RCC 7860 (cell line): ENCODE measurements around the gene IWS1.
A peak's percentile ranks its signal among the peaks of the same experiment; 100 is the strongest.

Experiments used
- DNase-seq: peaks from one replicate; pipeline ENCODE4 v3.0.0-alpha.2; 2015; ENCODE audit warnings: low spot score
- FAIRE-seq: peaks from 2 replicates; lab custom pipeline; 2012; peaks lifted over from hg19 to GRCh38; lab: Jason Lieb, UNC

Gene IWS1

GRCh38 chr2:127506510-127506909 lies 19.8 kb downstream of the IWS1 start:
- no peak for FAIRE-seq
- DNase-seq: no peak

- DNase-seq (peak; percentile 42), FAIRE-seq (peak; percentile 18)
Measured at GRCh38 chr2:127504552-127505430, 21.5 kb downstream of the IWS1 start.

GRCh38 chr2:127503491-127503890 lies 22.8 kb downstream of the IWS1 start:
- DNase-seq (no peak), FAIRE-seq (no peak)

- FAIRE-seq: no peak
Measured at GRCh38 chr2:127498386-127498785, 27.9 kb downstream of the IWS1 start.

GRCh38 chr2:127490283-127490682 lies 36.0 kb downstream of the IWS1 start:
- DNase-seq (no peak), FAIRE-seq (no peak)

More at GRCh38 chr2:127498386-127498785, 27.9 kb downstream of the IWS1 start:
- DNase-seq: no peak

- DNase-seq: no peak
- FAIRE-seq: no peak
Measured at GRCh38 chr2:127486247-127487058, 39.8 kb downstream of the IWS1 start.

GRCh38 chr2:127485694-127486071 lies 40.6 kb downstream of the IWS1 start:
- FAIRE-seq: no peak
- DNase-seq: no peak

GRCh38 chr2:127485051-127485693 lies 41.1 kb downstream of the IWS1 start:
- DNase-seq: no peak
- no peak for FAIRE-seq

GRCh38 chr2:127482031-127482430 lies 44.3 kb downstream of the IWS1 start:
- FAIRE-seq (no peak), DNase-seq (no peak)

- FAIRE-seq (no peak), DNase-seq (no peak)
Measured at GRCh38 chr2:127479866-127480743, 46.2 kb downstream of the IWS1 start.

GRCh38 chr2:127479219-127479825 lies 47.0 kb downstream of the IWS1 start:
- DNase-seq (peak; percentile 59), FAIRE-seq (peak; percentile 75)

GRCh38 chr2:127475788-127476187 lies 50.5 kb downstream of the IWS1 start:
- DNase-seq: no peak
- no peak for FAIRE-seq

GRCh38 chr2:127472268-127472667 lies 54.0 kb downstream of the IWS1 start:
- DNase-seq (no peak), FAIRE-seq (no peak)

GRCh38 chr2:127471286-127471988 lies 54.9 kb downstream of the IWS1 start:
- DNase-seq (no peak), FAIRE-seq (no peak)

GRCh38 chr2:127469974-127470373 lies 56.3 kb downstream of the IWS1 start:
- FAIRE-seq: no peak
- DNase-seq: no peak

GRCh38 chr2:127469051-127469450 lies 57.2 kb downstream of the IWS1 start:
- DNase-seq (no peak), FAIRE-seq (no peak)

- DNase-seq (no peak), FAIRE-seq (no peak)
Measured at GRCh38 chr2:127465258-127465657, 61.0 kb downstream of the IWS1 start.

- FAIRE-seq: no peak
- no peak for DNase-seq
Measured at GRCh38 chr2:127464470-127465257, 61.6 kb downstream of the IWS1 start.
